AG04449 (cell line): Measurements from ENCODE around the gene HSD17B13.

ENCODE experiments used
- CTCF ChIA-PET: fragments of 350-600 bp; formaldehyde crosslinking; extraction: SDS; loops from one replicate; lab custom pipeline; 2021; ENCODE audit warnings: antibody characterized with exemption; lab: Yijun Ruan, JAX
- POLR2A ChIA-PET: fragments of 400-600, 350-600 bp; formaldehyde crosslinking; extraction: SDS; loops from one replicate; lab custom pipeline; 2020; ENCODE audit warnings: antibody characterized with exemption, inconsistent platforms; lab: Yijun Ruan, JAX
- DNase-seq: peaks from one replicate; pipeline ENCODE4 v3.0.0-alpha.2; 2010; ENCODE audit warnings: low read depth, low spot score
- H3K4me3 ChIP-seq: 2 replicates; pipeline ENCODE4 v1.5.1; 2011; ENCODE audit warnings: low read depth, mild to moderate bottlenecking, control low read depth, low read length
- CTCF ChIP-seq: IDR thresholded peaks from one replicate; pipeline ENCODE4 v1.5.1; 2011; ENCODE audit warnings: mild to moderate bottlenecking, moderate library complexity, low read length, control low read depth, inconsistent platforms; ENCODE audit not compliant: insufficient read depth; ENCODE audit errors: missing control alignments

Gene HSD17B13

GRCh38 chr4:87278335-87278794 is 44.3 kb downstream of the HSD17B13 start:
- CTCF ChIA-PET = interaction anchor here (1.0 kb wide), 1 partner anchor 43 kb away, joined by 3 read pairs; no protein-coding TSS in a partner anchor

GRCh38 chr4:87275311-87275710 is 47.4 kb downstream of the HSD17B13 start:
- CTCF ChIA-PET = interaction anchor here (1.0 to 1.7 kb wide), 3 partner anchors 190 to 574 kb away, joined by 3 to 7 read pairs (median 3); no protein-coding TSS in a partner anchor
- DNase-seq = no peak
- H3K4me3 ChIP-seq = no peak overlapping the region
- no peak for TF ChIP-seq CTCF
- POLR2A ChIA-PET = no interaction called here

More at GRCh38 chr4:87278335-87278794, 44.3 kb downstream of the HSD17B13 start:
- no peak for TF ChIP-seq CTCF
- no peak overlapping the region for H3K4me3 ChIP-seq
- no peak for DNase-seq
- POLR2A ChIA-PET = no interaction called here

GRCh38 chr4:87274803-87275202 is 47.9 kb downstream of the HSD17B13 start:
- CTCF ChIA-PET = interaction anchor here (1.0 to 1.7 kb wide), 4 partner anchors 15 to 575 kb away, joined by 3 to 7 read pairs (median 3); no protein-coding TSS in a partner anchor
- DNase-seq = no peak
- POLR2A ChIA-PET = no interaction called here

GRCh38 chr4:87274327-87274726 is 48.4 kb downstream of the HSD17B13 start:
- no peak for DNase-seq
- POLR2A ChIA-PET = no interaction called here
- no peak for TF ChIP-seq CTCF
- H3K4me3 ChIP-seq = no peak overlapping the region
- CTCF ChIA-PET = interaction anchor here (1.0 to 1.7 kb wide), 3 partner anchors 16 to 575 kb away, joined by 3 to 7 read pairs (median 3); no protein-coding TSS in a partner anchor

More at GRCh38 chr4:87274803-87275202, 47.9 kb downstream of the HSD17B13 start:
- no peak for TF ChIP-seq CTCF
- H3K4me3 ChIP-seq = no peak overlapping the region

- TF ChIP-seq CTCF = no peak
- no peak for DNase-seq
- ChIA-PET POLR2A (no interaction called here), CTCF (interaction anchor here (1.5 to 2.6 kb wide), 2 partner anchors 187 to 195 kb away, joined by 3 to 16 read pairs; no protein-coding TSS in a partner anchor)
- no peak overlapping the region for H3K4me3 ChIP-seq
Observed at GRCh38 chr4:87270825-87271224, 51.9 kb downstream of the HSD17B13 start.

- POLR2A ChIA-PET = no interaction called here
- H3K4me3 ChIP-seq = no peak overlapping the region
- peak; percentile 4 for DNase-seq
- peak; percentile 28 for TF ChIP-seq CTCF
- CTCF ChIA-PET = interaction anchor here (0.9 to 1.5 kb wide), 3 partner anchors 15 to 197 kb away, joined by 3 read pairs; no protein-coding TSS in a partner anchor
Observed at GRCh38 chr4:87270144-87270543, 52.5 kb downstream of the HSD17B13 start.
